GM23248 (cell line): ENCODE results near the gene TNRC6C. TPM values are rescaled to one million over a fixed set of nuclear protein-coding genes. Genes with fewer than 3 reads are reported as not detected.
A peak's percentile ranks its signal among the peaks of the same experiment; 100 is the strongest.
"Not testable (repeated sequence)": the region's sequence is repeated elsewhere in the genome, so short reads cannot be mapped to it uniquely, and the experiment has no call there.

Experiments used
- DNase-seq: peaks from one replicate; pipeline ENCODE4 v3.0.0-alpha.2; 2015
- H2AFZ ChIP-seq: fragments of 200-600 bp; sonication (generic); 2 replicates; pipeline ENCODE4 v1.6.1; 2016; ENCODE audit warnings: antibody characterized with exemption
- H3F3A ChIP-seq: fragments of 200-600 bp; sonication (generic); 2 replicates; pipeline ENCODE4 v1.6.1; 2016; ENCODE audit warnings: mild to moderate bottlenecking, antibody characterized with exemption, mixed run types; ENCODE audit not compliant: insufficient read depth
- H3K27ac ChIP-seq: fragments of 200-600 bp; sonication (generic); 2 replicates; pipeline ENCODE4 v1.5.1; 2016; ENCODE audit warnings: mild to moderate bottlenecking
- H3K27me3 ChIP-seq: fragments of 200-600 bp; sonication (generic); replicated peaks from 2 replicates; pipeline ENCODE4 v1.6.1; 2016; ENCODE audit warnings: mild to moderate bottlenecking; ENCODE audit not compliant: insufficient read depth
- H3K36me3 ChIP-seq: fragments of 200-600 bp; sonication (generic); 2 replicates; pipeline ENCODE4 v1.6.1; 2016; ENCODE audit warnings: low read depth, mild to moderate bottlenecking
- H3K4me1 ChIP-seq: fragments of 200-600 bp; sonication (generic); 2 replicates; pipeline ENCODE4 v1.6.1; 2016; ENCODE audit warnings: mild to moderate bottlenecking; ENCODE audit not compliant: insufficient read depth
- H3K4me2 ChIP-seq: fragments of 200-600 bp; sonication (generic); one replicate; pipeline ENCODE4 v1.6.1; 2016; ENCODE audit warnings: mild to moderate bottlenecking; ENCODE audit not compliant: unreplicated experiment
- H3K4me3 ChIP-seq: fragments of 200-600 bp; sonication (generic); 2 replicates; pipeline ENCODE4 v1.5.1; 2016; ENCODE audit warnings: mild to moderate bottlenecking
- H3K79me2 ChIP-seq: fragments of 200-600 bp; sonication (generic); 2 replicates; pipeline ENCODE4 v1.6.1; 2016; ENCODE audit warnings: mild to moderate bottlenecking; ENCODE audit not compliant: insufficient read depth
- H3K9ac ChIP-seq: fragments of 200-600 bp; sonication (generic); 2 replicates; pipeline ENCODE4 v1.6.1; 2016; ENCODE audit warnings: mild to moderate bottlenecking
- H3K9me2 ChIP-seq: fragments of 200-600 bp; sonication (generic); 2 replicates; pipeline ENCODE4 v1.6.1; 2016; ENCODE audit warnings: mixed run types, mild to moderate bottlenecking, moderate library complexity; ENCODE audit not compliant: insufficient read depth
- H3K9me3 ChIP-seq: fragments of 200-600 bp; sonication (generic); one replicate; pipeline ENCODE4 v1.6.1; 2017; ENCODE audit warnings: low read depth
- H4K20me1 ChIP-seq: fragments of 200-600 bp; sonication (generic); 2 replicates; pipeline ENCODE4 v1.6.0; 2016; ENCODE audit not compliant: insufficient read depth
- EZH2 ChIP-seq: fragments of 200-600 bp; sonication (generic); IDR thresholded peaks from 2 replicates; pipeline ENCODE4 v1.6.1; 2018; ENCODE audit warnings: antibody characterized with exemption, mild to moderate bottlenecking; ENCODE audit not compliant: insufficient read depth, poor library complexity, severe bottlenecking
- EZH2phosphoT487 ChIP-seq: fragments of 200-600 bp; sonication (generic); IDR thresholded peaks from 2 replicates; pipeline ENCODE4 v1.6.1; 2018; ENCODE audit warnings: antibody characterized with exemption, moderate library complexity, mild to moderate bottlenecking, low read depth; ENCODE audit not compliant: insufficient read depth
- WGBS, 2 experiments: methylation state at CpG; one replicate each; pipeline ENCODE4 v1.1.6; 2015 to 2017; ENCODE audit warnings: low lambda C conversion rate in 2 of 2, low coverage in 1 of 2; ENCODE audit errors: missing lambda C conversion rate in 2 of 2; 5-methylcytosine and 5-hydroxymethylcytosine counted together
- in situ Hi-C: fragments of 300-500 bp; cut with MboI; formaldehyde crosslinking; loops from 2 replicates; pipeline ENCODE4 v1.15.0; 2020
- polyA plus RNA-seq: library from polyadenylated mRNA; unstranded; fragments of >200 nt; fragmentation: Nextera tagmentation; extraction: Ambion mirVana; gene quantifications from 2 replicates; pipeline ENCODE4 v1.2.1, GENCODE V29; 2016
- total RNA-seq: library from RNA; depleted of rRNA; stranded (reverse); fragments of >200 nt; shearing (Covaris generic); gene quantifications from 2 replicates; pipeline ENCODE4 v1.2.3, GENCODE V29; 2014

TNRC6C gene
- total and polyA plus RNA-seq, 2 experiments from 2014 or later, result 2.3 TPM

- Histone ChIP-seq H3K79me2 (no peaks in the 10 kb centered on the region), H3K4me2 (no peak overlapping the region), H4K20me1 (no peaks in the 10 kb centered on the region), H3K9ac (no peak overlapping the region), H3K27me3 (peaks cover 19% of the 10 kb centered on the region), H3K36me3 (no peaks in the 10 kb centered on the region), H3K9me3 (no peaks in the 10 kb centered on the region), H2AFZ (no peak overlapping the region), H3K27ac (no peak overlapping the region), H3F3A (no peaks in the 10 kb centered on the region), H3K9me2 (no peaks in the 10 kb centered on the region), H3K4me3 (no peak overlapping the region), H3K4me1 (no peaks in the 10 kb centered on the region)
- DNase-seq, result peak; percentile 59
- WGBS, 2 experiments, result 40 to 41% methylated on average over 33 of the region's 33 CpGs
- in situ Hi-C loops, result no loop called here
- TF ChIP-seq EZH2phosphoT487 (no peak), EZH2 (no peak)
Observed at GRCh38 chr17:78112518-78113471, 154.3 kb downstream of the TNRC6C start.

GRCh38 chr17:78113804-78114785 is 155.6 kb downstream of the TNRC6C start:
- Histone ChIP-seq H3K36me3 (no peaks in the 10 kb centered on the region), H3K9me3 (no peaks in the 10 kb centered on the region), H3K27ac (no peak overlapping the region), H4K20me1 (no peaks in the 10 kb centered on the region), H3K27me3 (peaks cover 19% of the 10 kb centered on the region), H3K4me3 (no peak overlapping the region), H2AFZ (no peak overlapping the region), H3K79me2 (no peaks in the 10 kb centered on the region), H3K4me2 (no peak overlapping the region), H3K9ac (no peak overlapping the region), H3F3A (no peaks in the 10 kb centered on the region), H3K4me1 (no peaks in the 10 kb centered on the region), H3K9me2 (no peaks in the 10 kb centered on the region)
- no peak for TF ChIP-seq EZH2phosphoT487
- TF ChIP-seq EZH2, result no peak
- 83 to 84% methylated on average over 25 of the region's 25 CpGs for WGBS, 2 experiments
- no peak for DNase-seq
- in situ Hi-C loops, result no loop called here

GRCh38 chr17:78114831-78115723 is 156.6 kb downstream of the TNRC6C start:
- Histone ChIP-seq H3K9ac (no peak overlapping the region), H3K9me3 (no peaks in the 10 kb centered on the region), H3K36me3 (no peaks in the 10 kb centered on the region), H3F3A (no peaks in the 10 kb centered on the region), H3K79me2 (no peaks in the 10 kb centered on the region), H2AFZ (no peak overlapping the region), H3K4me2 (no peak overlapping the region), H3K4me1 (no peaks in the 10 kb centered on the region), H3K4me3 (no peak overlapping the region), H3K27ac (no peak overlapping the region), H3K27me3 (peaks cover 19% of the 10 kb centered on the region), H4K20me1 (no peaks in the 10 kb centered on the region), H3K9me2 (no peaks in the 10 kb centered on the region)
- no peak for DNase-seq
- 23 to 32% methylated on average over 21 to 28 of the region's 28 CpGs for WGBS, 2 experiments
- in situ Hi-C loops, result no loop called here
- no peak for TF ChIP-seq EZH2phosphoT487
- TF ChIP-seq EZH2, result no peak

- 73 to 82% methylated on average over 10 to 17 of the region's 18 CpGs for WGBS, 2 experiments
- H3F3A ChIP-seq, H3K4me1 ChIP-seq, H3K9me2 ChIP-seq, H3K36me3 ChIP-seq, H3K79me2 ChIP-seq, in situ Hi-C loops, H4K20me1 ChIP-seq, H3K9ac ChIP-seq, H3K9me3 ChIP-seq, H2AFZ ChIP-seq, H3K4me2 ChIP-seq, H3K27ac ChIP-seq, H3K4me3 ChIP-seq, DNase-seq: not testable (repeated sequence)
- peaks cover 19% of the 10 kb centered on the region for H3K27me3 ChIP-seq
Observed at GRCh38 chr17:78115803-78116202, 157.3 kb downstream of the TNRC6C start.
